Putamen (tissue), 1 donor: ENCODE measurements around the gene MEIS1.
A peak's percentile ranks its signal among the peaks of the same experiment; 100 is the strongest.

Source experiments
- DNase-seq: peaks from one replicate; pipeline ENCODE4 v3.0.0-alpha.2; 2016; ENCODE audit warnings: low spot score

MEIS1 gene

DNA sequence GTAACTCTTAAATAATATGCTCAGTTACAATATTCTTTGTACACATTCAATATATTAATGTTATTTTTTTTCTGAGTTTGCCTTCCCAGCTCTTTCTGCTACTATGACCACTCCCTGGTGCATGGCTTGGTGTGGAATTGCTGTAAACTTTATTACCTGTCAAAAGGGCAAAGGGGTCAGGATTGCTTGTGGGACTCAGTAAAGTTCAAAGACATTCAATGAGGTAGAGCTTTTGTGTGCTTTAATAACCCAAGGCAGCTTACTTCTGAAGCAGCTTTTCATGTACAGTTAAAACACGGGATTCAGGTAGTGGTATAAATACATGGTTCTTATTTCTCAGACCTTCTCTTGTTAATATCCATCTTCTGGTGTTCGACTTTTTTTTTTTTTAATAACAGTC lies 132.8 kb downstream of the MEIS1 start:
- DNase-seq: no peak

DNA sequence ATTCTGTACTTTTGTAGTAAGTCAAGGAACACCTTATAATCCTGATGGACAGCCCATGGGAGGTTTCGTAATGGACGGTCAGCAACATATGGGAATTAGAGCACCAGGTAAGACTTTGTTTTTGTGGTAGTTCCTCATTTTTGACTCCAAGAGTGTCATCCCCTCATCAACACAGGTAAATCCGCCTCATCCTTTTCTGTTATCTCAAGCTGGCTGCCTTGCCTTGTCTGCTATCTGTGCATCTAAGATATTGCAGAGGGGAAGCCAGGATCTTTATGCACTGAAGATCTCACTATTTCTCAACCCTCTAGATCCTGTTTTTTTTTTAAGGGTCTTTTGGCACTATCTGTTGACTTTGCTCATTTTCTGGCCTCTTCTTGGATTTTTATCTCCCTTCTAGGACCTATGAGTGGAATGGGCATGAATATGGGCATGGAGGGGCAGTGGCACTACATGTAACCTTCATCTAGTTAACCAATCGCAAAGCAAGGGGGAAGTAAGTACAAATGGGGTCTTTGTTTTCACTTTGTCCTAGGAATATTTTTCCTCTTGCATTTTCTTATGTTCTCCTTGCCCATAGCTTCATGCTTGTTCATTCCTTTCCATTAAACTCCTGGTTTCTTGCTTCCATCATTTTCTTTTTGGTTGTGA lies 133.8 kb downstream of the MEIS1 start:
- no peak for DNase-seq

DNA sequence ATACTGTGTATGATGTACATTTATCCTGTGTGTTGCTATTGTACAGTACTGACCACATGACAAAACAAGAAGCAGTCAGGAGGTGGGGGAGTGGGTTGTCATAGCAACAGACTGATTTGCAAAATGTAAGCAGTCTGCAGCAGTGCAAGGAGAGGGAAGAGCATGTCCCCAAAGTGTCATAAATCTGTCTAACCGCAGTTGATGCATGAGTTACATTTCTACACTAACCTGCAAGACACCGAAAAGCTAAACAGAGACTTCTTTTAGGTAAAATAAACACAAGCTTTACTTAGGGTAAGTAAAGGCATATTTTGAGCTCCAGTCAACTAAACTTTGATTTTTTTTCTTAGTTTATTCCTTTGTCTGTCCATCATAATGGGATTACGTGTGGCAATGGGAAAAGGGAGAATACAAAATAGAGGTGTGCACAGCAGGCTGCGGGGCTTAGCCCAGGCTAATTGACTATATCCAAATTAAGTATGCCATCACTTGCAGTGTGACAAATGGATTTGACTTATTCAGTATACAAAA lies 134.5 kb downstream of the MEIS1 start:
- DNase-seq: no peak

- no peak for DNase-seq
These were observed 135.0 kb downstream of the MEIS1 start for GRCh38 chr2:66569974-66570373.

- no peak for DNase-seq
These were observed 135.5 kb downstream of the MEIS1 start for GRCh38 chr2:66570471-66570870.

GRCh38 chr2:66571918-66572317 lies 137.0 kb downstream of the MEIS1 start:
- DNase-seq: no peak

DNA sequence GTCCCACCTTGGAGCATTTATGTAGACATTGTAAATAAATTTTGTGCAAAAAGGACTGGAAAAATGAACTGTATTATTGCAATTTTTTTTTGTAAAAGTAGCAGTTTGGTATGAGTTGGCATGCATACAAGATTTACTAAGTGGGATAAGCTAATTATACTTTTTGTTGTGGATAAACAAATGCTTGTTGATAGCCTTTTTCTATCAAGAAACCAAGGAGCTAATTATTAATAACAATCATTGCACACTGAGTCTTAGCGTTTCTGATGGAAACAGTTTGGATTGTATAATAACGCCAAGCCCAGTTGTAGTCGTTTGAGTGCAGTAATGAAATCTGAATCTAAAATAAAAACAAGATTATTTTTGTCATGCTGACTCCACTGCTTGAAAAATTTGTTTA lies 137.5 kb downstream of the MEIS1 start:
- DNase-seq: no peak

DNA sequence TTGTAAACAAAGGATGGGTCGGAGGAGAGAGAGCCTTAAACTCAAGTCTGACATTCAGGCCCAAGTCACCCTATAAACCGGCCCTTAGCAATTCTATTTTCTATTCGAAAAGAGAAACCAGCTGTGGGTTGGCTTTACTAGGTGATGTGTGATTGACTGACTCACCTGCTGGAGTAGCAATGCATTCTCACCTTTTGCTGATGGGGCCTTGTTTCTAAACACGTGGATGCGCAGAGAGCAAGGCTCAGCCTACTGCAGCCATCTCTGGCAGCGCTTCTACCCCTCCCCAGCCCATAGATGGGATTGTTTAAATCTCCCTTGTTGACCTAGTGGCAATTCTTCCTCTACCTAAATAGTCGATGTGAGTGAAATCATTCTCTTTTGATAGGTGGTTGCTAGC lies 138.5 kb downstream of the MEIS1 start:
- no peak for DNase-seq

GRCh38 chr2:66573821-66574233 lies 138.9 kb downstream of the MEIS1 start:
- no peak for DNase-seq

GRCh38 chr2:66574701-66575624 lies 140.0 kb downstream of the MEIS1 start:
- peak; percentile 90 for DNase-seq

GRCh38 chr2:66575625-66576310 lies 140.8 kb downstream of the MEIS1 start:
- DNase-seq: no peak

DNA sequence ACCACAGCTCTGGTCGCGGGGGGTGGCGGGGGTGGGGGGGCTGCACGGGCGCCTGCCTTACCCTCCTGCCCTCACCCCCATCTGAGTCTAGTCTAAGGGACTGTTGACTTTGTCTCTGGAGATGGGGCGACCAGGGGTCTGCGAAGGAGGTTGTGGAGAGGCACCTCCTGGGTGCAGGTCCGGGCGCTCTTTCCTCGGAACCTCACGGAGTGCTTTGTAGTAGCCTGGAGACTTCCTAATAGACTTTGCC lies 141.3 kb downstream of the MEIS1 start:
- no peak for DNase-seq

- DNase-seq: no peak
These were observed 141.8 kb downstream of the MEIS1 start for GRCh38 chr2:66576561-66577320.

GRCh38 chr2:66577321-66578053 lies 142.6 kb downstream of the MEIS1 start:
- DNase-seq: no peak

DNA sequence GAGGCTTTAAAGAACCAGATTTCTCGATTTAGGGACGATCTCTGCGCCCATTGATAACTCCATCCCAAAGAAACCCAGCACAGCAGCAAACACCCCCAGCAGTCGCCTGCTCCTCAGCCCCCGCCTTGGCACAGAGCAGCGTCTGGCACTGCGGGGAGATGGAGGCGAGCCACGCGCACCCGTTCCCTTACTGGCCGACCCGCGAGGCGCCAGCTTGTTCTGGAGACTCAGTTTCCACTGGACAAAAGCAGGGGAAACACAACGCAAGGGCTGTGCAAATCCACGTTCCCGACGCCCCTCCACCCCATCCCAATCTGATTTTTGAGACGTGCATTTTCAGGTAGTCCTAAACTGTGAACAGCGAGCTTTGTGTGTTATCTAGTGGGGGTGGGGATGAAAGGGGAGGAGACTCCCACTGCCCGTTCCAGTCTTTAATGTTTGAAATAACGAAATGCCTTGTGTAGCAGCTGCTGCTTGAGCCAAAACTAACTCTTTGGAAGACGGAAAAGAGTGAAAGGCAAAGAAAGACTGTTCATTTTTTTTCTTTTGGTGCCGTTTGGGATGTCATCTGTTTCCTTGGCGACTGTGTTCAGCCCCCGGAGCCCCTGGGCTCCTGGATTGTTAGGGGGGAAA lies 143.2 kb downstream of the MEIS1 start:
- no peak for DNase-seq

GRCh38 chr2:66578687-66579106 lies 143.8 kb downstream of the MEIS1 start:
- no peak for DNase-seq

- no peak for DNase-seq
These were observed 144.5 kb downstream of the MEIS1 start for GRCh38 chr2:66579186-66580126.

GRCh38 chr2:66580166-66581049 lies 145.5 kb downstream of the MEIS1 start:
- no peak for DNase-seq
